Spleen (tissue), 11 donors: Measurements from ENCODE around the gene RASA3. TPM values are rescaled to one million over a fixed set of nuclear protein-coding genes. Genes with fewer than 3 reads are reported as not detected.
A peak's percentile ranks its signal among the peaks of the same experiment; 100 is the strongest.

ENCODE experiments used
- DNase-seq: peaks from one replicate; pipeline ENCODE4 v3.0.0-alpha.2; 2020
- H3K27ac ChIP-seq, 8 donors: fragments of 200-600 bp; sonication (generic) in 7 of 8; 1 replicate in 4 of 8; 2 replicates in 4 of 8; pipeline versions ENCODE4 v1.5.0 to v1.8.0; 2016 to 2021; ENCODE audit warnings: inconsistent platforms in 4 of 8, mild to moderate bottlenecking in 4 of 8, moderate library complexity in 1 of 8
- H3K27me3 ChIP-seq, 7 donors: fragments of 200-600 bp; sonication (generic) in 6 of 7; replicated peaks in 1 of 7; 1 replicate in 4 of 7; 2 replicates in 3 of 7; pipeline versions ENCODE4 v1.5.0 to v1.8.0; 2016 to 2021; ENCODE audit warnings: inconsistent platforms in 3 of 7, mild to moderate bottlenecking in 1 of 7
- H3K36me3 ChIP-seq, 6 donors: fragments of 200-600 bp; sonication (generic) in 5 of 6; 1 replicate in 4 of 6; 2 replicates in 2 of 6; pipeline versions ENCODE4 v1.5.0 to v1.8.0; 2016 to 2021; ENCODE audit warnings: inconsistent platforms in 2 of 6
- H3K4me1 ChIP-seq, 6 donors: fragments of 200-600 bp; sonication (generic) in 5 of 6; 1 replicate in 3 of 6; 2 replicates in 3 of 6; pipeline versions ENCODE4 v1.5.0 to v1.8.0; 2016 to 2021; ENCODE audit warnings: inconsistent platforms in 3 of 6
- H3K4me3 ChIP-seq, 8 donors: fragments of 200-600 bp; sonication (generic) in 7 of 8; 1 replicate in 4 of 8; 2 replicates in 4 of 8; pipeline versions ENCODE4 v1.5.0 to v1.8.0; 2016 to 2021; ENCODE audit warnings: inconsistent platforms in 4 of 8, mild to moderate bottlenecking in 4 of 8, moderate library complexity in 2 of 8
- H3K9me3 ChIP-seq, 8 donors: fragments of 200-600 bp; sonication (generic) in 7 of 8; 1 replicate in 4 of 8; 2 replicates in 4 of 8; pipeline versions ENCODE4 v1.5.0 to v1.8.0; 2016 to 2021; ENCODE audit warnings: inconsistent platforms in 4 of 8
- CTCF ChIP-seq, 11 experiments: fragments of 200-600 bp in 7 of 11; fragments of 450-650 bp in 4 of 11; sonication (generic) in 4 of 11; IDR thresholded peaks in 8 of 11; conservative IDR thresholded peaks in 3 of 11; 1 replicate in 7 of 11; 2 replicates in 4 of 11; pipeline versions ENCODE4 v1.4.0 to v1.8.0; 2016 to 2021; ENCODE audit warnings: antibody characterized with exemption in 11 of 11, inconsistent platforms in 4 of 11, mild to moderate bottlenecking in 1 of 11
- POLR2A ChIP-seq, 3 donors: fragments of 450-650 bp; IDR thresholded peaks; one replicate each; pipeline ENCODE4 v1.5.1; 2017; ENCODE audit warnings: antibody characterized with exemption in 3 of 3, mild to moderate bottlenecking in 1 of 3
- POLR2AphosphoS5 ChIP-seq, 3 donors: sonication (generic); formaldehyde crosslinking; IDR thresholded peaks; one replicate each; pipeline ENCODE4 v1.5.1; 2017; ENCODE audit warnings: antibody characterized with exemption in 3 of 3
- WGBS, 5 donors: extraction: QIAGEN DNeasy Blood & Tissue Kit in 3 of 5; methylation state at CpG; one replicate each; pipeline versions ENCODE4 v1.1.5 to v1.1.7; 2013 to 2018; 5-methylcytosine and 5-hydroxymethylcytosine counted together
- intact Hi-C: fragments of 100-400 bp; cut with DNase I; formaldehyde crosslinking; loops from one replicate; pipeline ENCODE4 v1.15.0; 2023; ENCODE audit warnings: low total_unique reads
- polyA plus RNA-seq, 3 donors: library from polyadenylated mRNA; stranded (reverse); fragments of 200-250 nt; gene quantifications; one replicate each; pipeline ENCODE4 v1.2.1, GENCODE V29; 2013
- total RNA-seq, 7 donors: library from RNA; depleted of rRNA in 3 of 7; stranded (reverse); fragments of >200 nt in 3 of 7; fragmentation: NEBNext Ultra II Directional in 4 of 7; extraction: Animal tissue kit (Norgen Biotek cat#: 25700) in 4 of 7; gene quantifications; one replicate each; pipeline versions ENCODE4 v1.1.0 to v1.2.1, GENCODE V29; 2016 to 2021
- donor health status: healthy with polysubstance abuse.
- donor health status: DM: no; HTN: no; CAD: no; lungs with moderate emphysema.
- donor health status: DM: no; HTN: no; CAD: no.
- donor health status: Bipolar disorder and iron deficiency.
- donor health status: healthy.
- donor health status: DM: no; HTN: no; CAD: no.
- donor health status: DM: yes; HTN: yes; CAD: no.

The RASA3 gene
- total and polyA plus RNA-seq, 10 donors = 11.7 to 52.8 (median 47.7) TPM

DNA sequence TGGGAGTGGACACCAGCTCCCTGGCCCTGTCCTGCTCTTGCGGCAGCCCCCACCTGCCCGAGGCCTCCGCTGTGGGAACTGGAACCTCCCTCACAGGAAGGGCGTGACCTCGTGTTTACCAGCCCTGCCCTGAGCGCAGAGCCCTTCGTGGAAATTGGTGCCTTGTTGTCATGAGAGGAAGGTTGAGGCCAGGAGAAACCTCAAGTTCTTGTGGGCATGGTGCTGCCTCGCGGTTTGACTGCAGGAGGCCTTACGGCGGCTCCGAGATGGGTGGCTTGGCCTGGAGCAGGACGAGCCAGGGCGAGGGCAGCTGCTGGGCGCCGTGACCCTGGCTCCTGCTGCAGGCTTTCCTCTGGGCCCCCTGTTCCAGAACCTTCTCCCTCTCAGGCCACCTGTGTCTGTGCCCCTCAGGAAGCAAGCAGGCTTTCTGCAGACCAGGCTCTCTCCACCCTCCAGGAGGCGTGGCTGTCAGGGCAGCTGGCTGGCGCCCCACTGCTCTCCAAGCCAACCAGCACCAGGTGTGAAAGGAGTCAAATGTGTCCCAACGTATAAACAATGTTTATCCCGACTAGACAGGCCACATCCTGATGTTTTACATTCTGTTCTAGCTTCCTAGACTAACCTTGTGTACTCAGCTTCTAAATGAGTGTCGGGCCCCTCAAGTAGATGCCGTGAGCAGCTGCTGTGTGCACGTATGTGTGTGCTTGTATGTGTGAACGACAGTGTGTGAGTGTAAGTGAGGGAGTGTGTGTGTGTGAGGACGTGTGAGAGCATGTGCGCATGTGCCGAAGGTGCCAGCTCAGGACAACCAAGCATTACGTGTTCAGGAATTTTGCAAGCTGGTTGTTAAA, 10.4 kb upstream of the RASA3 start:
- 29 to 46% (median 36%) methylated on average over 23 to 28 of the region's 28 CpGs for WGBS, 5 donors
- Histone ChIP-seq H3K4me1 (peaks cover 16 to 75% (median 66%) of the 10 kb centered on the region in 6 donors), H3K4me3 (peak overlapping the region in 3 of 8 donors; percentile 4 to 47 (median 6)), H3K27me3 (peaks cover 0 to 4% (median 0%) of the 10 kb centered on the region in 7 donors), H3K27ac (peak overlapping the region; percentile 4 to 92 (median 74)), H3K9me3 (no peaks in the 10 kb centered on the region), H3K36me3 (no peaks in the 10 kb centered on the region)
- intact Hi-C loops = no loop called here
- TF ChIP-seq POLR2A (IDR thresholded peaks at IDR 0.05) (no peak), POLR2AphosphoS5 (IDR thresholded peaks at IDR 0.05) (peak; percentile 78 to 89 (median 85)), CTCF (IDR thresholded peaks at IDR 0.05 in 8 of 11, conservative IDR thresholded peaks at IDR 0.05 in 3 of 11) (no peak)
- DNase-seq = peak; percentile 92

DNA sequence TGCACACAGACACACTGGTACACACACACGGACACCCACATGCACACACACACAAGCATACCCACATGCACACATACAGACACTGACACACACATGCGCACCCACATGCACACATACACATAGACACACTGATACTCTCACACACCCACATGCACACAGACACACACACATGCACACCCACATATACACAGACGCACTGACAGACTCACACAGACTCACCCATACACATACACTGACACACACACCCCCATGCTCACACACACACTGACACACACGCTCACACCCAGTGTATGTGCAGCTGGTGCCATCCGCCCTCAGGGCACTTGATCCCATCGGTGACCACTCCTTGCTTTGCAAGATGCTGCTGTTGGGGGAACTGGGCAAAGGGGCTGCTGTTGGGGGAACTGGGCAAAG, 9.7 kb upstream of the RASA3 start:
- no peaks in the 10 kb centered on the region for H3K9me3 ChIP-seq
- H3K4me1 ChIP-seq = peaks cover 16 to 73% (median 65%) of the 10 kb centered on the region in 6 donors
- no peaks in the 10 kb centered on the region for H3K36me3 ChIP-seq
- 81 to 89% (median 85%) methylated on average over 6 of the region's 6 CpGs for WGBS, 5 donors
- H3K27ac ChIP-seq = peak overlapping the region; percentile 4 to 92 (median 74)
- DNase-seq = no peak
- intact Hi-C loops = no loop called here
- TF ChIP-seq POLR2A (IDR thresholded peaks at IDR 0.05) = no peak
- no peak for TF ChIP-seq CTCF (IDR thresholded peaks at IDR 0.05 in 8 of 11, conservative IDR thresholded peaks at IDR 0.05 in 3 of 11)
- H3K4me3 ChIP-seq = peak overlapping the region in 1 of 8 donors; percentile 47
- H3K27me3 ChIP-seq = peaks cover 0 to 4% (median 0%) of the 10 kb centered on the region in 7 donors

- no peaks in the 10 kb centered on the region for H3K36me3 ChIP-seq
- H3K9me3 ChIP-seq = no peaks in the 10 kb centered on the region
- H3K4me1 ChIP-seq = peaks cover 16 to 65% (median 62%) of the 10 kb centered on the region in 6 donors
- peak overlapping the region in 1 of 8 donors; percentile 48 for H3K4me3 ChIP-seq
- WGBS, 5 donors = 78 to 91% (median 80%) methylated on average over 15 of the region's 15 CpGs
- peak overlapping the region in 5 of 8 donors; percentile 72 to 92 (median 77) for H3K27ac ChIP-seq
- no peak for TF ChIP-seq CTCF (IDR thresholded peaks at IDR 0.05 in 8 of 11, conservative IDR thresholded peaks at IDR 0.05 in 3 of 11)
- TF ChIP-seq POLR2AphosphoS5 (IDR thresholded peaks at IDR 0.05) = no peak
- TF ChIP-seq POLR2A (IDR thresholded peaks at IDR 0.05) = no peak
- intact Hi-C loops = no loop called here
- peaks cover 0 to 4% (median 0%) of the 10 kb centered on the region in 7 donors for H3K27me3 ChIP-seq
- DNase-seq = peak; percentile 38
Observed at GRCh38 chr13:114141261-114141996, 9.0 kb upstream of the RASA3 start.

GRCh38 chr13:114140906-114141250, 8.5 kb upstream of the RASA3 start:
- Histone ChIP-seq H3K27ac (peak overlapping the region; percentile 36 to 92 (median 72)), H3K9me3 (no peaks in the 10 kb centered on the region), H3K4me3 (peak overlapping the region in 2 of 8 donors; percentile 14 to 48), H3K4me1 (peaks cover 16 to 60% (median 56%) of the 10 kb centered on the region in 6 donors), H3K27me3 (peaks cover 0 to 4% (median 0%) of the 10 kb centered on the region in 7 donors), H3K36me3 (no peaks in the 10 kb centered on the region)
- DNase-seq = peak; percentile 84
- WGBS, 5 donors = 26 to 45% (median 35%) methylated on average over 10 of the region's 10 CpGs
- intact Hi-C loops = no loop called here
- TF ChIP-seq POLR2A (IDR thresholded peaks at IDR 0.05) = no peak
- TF ChIP-seq CTCF (IDR thresholded peaks at IDR 0.05 in 8 of 11, conservative IDR thresholded peaks at IDR 0.05 in 3 of 11) = no peak
- TF ChIP-seq POLR2AphosphoS5 (IDR thresholded peaks at IDR 0.05) = peak in 2 of 3 donors; percentile 37 to 71
